A549 (cell line): Measurements from ENCODE around the gene AGTRAP. TPM values are rescaled to one million over a fixed set of nuclear protein-coding genes. Genes with fewer than 3 reads are reported as not detected.

Experiments used
- ATAC-seq, 2 experiments: fragments of 200-7000 bp in 1 of 2; fragments of >200 bp in 1 of 2; cut with Nextera tagmentation in 1 of 2; cut with Tn5 transposase in 1 of 2; 3 replicates each; pipeline versions ENCODE4 v1.8.0 to v1.9.1; 2018 to 2020; ENCODE audit warnings: mild to moderate bottlenecking in 1 of 2, moderate library complexity in 1 of 2
- CTCF ChIA-PET: fragments of 300-600 bp; sonication (Branson Sonifier 250); formaldehyde crosslinking; extraction: SDS; loops from one replicate; lab custom pipeline; 2021; ENCODE audit warnings: antibody characterized with exemption, inconsistent platforms; lab: Yijun Ruan, JAX
- POLR2A ChIA-PET: fragments of 350-600 bp; formaldehyde crosslinking; extraction: SDS; loops from one replicate; lab custom pipeline; 2021; ENCODE audit warnings: antibody characterized with exemption, inconsistent platforms; lab: Yijun Ruan, JAX
- DNase-seq, 2 experiments: peaks; one replicate each; pipeline versions ENCODE4 v3.0.0 to v3.0.0-alpha.2; 2011 to 2016; ENCODE audit warnings: low read depth in 1 of 2, low spot score in 1 of 2
- FAIRE-seq: peaks from 2 replicates; lab custom pipeline; 2011; peaks lifted over from hg19 to GRCh38; lab: Jason Lieb, UNC
- H3K27ac ChIP-seq, 2 experiments: fragments of >200 bp; sonication (Bioruptor Twin); formaldehyde crosslinking; 3 replicates each; pipeline ENCODE4 v1.5.1; 2016 to 2017
- H3K4me1 ChIP-seq: fragments of >200 bp; sonication (Bioruptor Twin); formaldehyde crosslinking; 3 replicates; pipeline ENCODE4 v1.6.1; 2016
- H3K4me2 ChIP-seq: fragments of >200 bp; sonication (Bioruptor Twin); formaldehyde crosslinking; 3 replicates; pipeline ENCODE4 v1.6.1; 2016
- H3K4me3 ChIP-seq: fragments of >200 bp; sonication (Bioruptor Twin); formaldehyde crosslinking; 3 replicates; pipeline ENCODE4 v1.5.1; 2016
- H3K9me3 ChIP-seq: fragments of >200 bp; sonication (Bioruptor Twin); formaldehyde crosslinking; 3 replicates; pipeline ENCODE4 v1.6.1; 2016
- ATOH8 ChIP-seq: fragments of 250-450 bp; sonication (Bioruptor Pico); IDR thresholded peaks from 2 replicates; pipeline ENCODE4 v1.5.0; 2020; ENCODE audit warnings: low read depth, mild to moderate bottlenecking, moderate library complexity
- EHMT2 ChIP-seq: fragments of 200-600 bp; sonication (generic); IDR thresholded peaks from 2 replicates; pipeline ENCODE4 v1.6.1; 2016; ENCODE audit warnings: antibody characterized with exemption, low read depth, mild to moderate bottlenecking, moderate library complexity
- ELK1 ChIP-seq: fragments of 150-350 bp; IDR thresholded peaks from 2 replicates; pipeline ENCODE4 v1.6.1; 2014; ENCODE audit warnings: low read depth, mild to moderate bottlenecking, low read length
- EP300 ChIP-seq, 2 experiments: fragments of >200 bp; sonication (Bioruptor Twin); formaldehyde crosslinking; IDR thresholded peaks; 2 replicates in 1 of 2; 3 replicates in 1 of 2; pipeline ENCODE4 v1.6.1; 2016 to 2017
- FOSB ChIP-seq: fragments of 250-450 bp; sonication (Bioruptor Pico); IDR thresholded peaks from 2 replicates; pipeline ENCODE4 v1.5.0; 2020; ENCODE audit warnings: mild to moderate bottlenecking, moderate library complexity
- FOXS1 ChIP-seq: fragments of 250-450 bp; sonication (Bioruptor Pico); IDR thresholded peaks from 2 replicates; pipeline ENCODE4 v1.5.0; 2020; ENCODE audit warnings: mild to moderate bottlenecking, moderate library complexity
- GATA3 ChIP-seq: IDR thresholded peaks from 2 replicates; pipeline ENCODE4 v1.6.1; 2012; ENCODE audit warnings: borderline replicate concordance
- HDAC2 ChIP-seq: fragments of 200-600 bp; sonication (generic); IDR thresholded peaks from 2 replicates; pipeline ENCODE4 v1.6.1; 2016
- HES2 ChIP-seq: fragments of >200 bp; sonication (Bioruptor Twin); formaldehyde crosslinking; IDR thresholded peaks from 2 replicates; pipeline ENCODE4 v1.6.1; 2016
- HOXA7 ChIP-seq: fragments of 250-450 bp; sonication (Bioruptor Pico); IDR thresholded peaks from 2 replicates; pipeline ENCODE4 v1.5.0; 2020; ENCODE audit warnings: mild to moderate bottlenecking, moderate library complexity
- HOXB13 ChIP-seq: fragments of 250-450 bp; sonication (Bioruptor Pico); IDR thresholded peaks from 2 replicates; pipeline ENCODE4 v1.5.0; 2020; ENCODE audit warnings: low read depth, mild to moderate bottlenecking, moderate library complexity
- HOXB5 ChIP-seq: fragments of 250-450 bp; sonication (Bioruptor Pico); IDR thresholded peaks from 2 replicates; pipeline ENCODE4 v1.5.0; 2020; ENCODE audit warnings: mild to moderate bottlenecking, moderate library complexity
- JUN ChIP-seq, 2 experiments: fragments of >200 bp; sonication (Bioruptor Twin); formaldehyde crosslinking; IDR thresholded peaks; 2 replicates in 1 of 2; 3 replicates in 1 of 2; pipeline ENCODE4 v1.6.1; 2016 to 2017
- JUNB ChIP-seq: fragments of >200 bp; sonication (Bioruptor Twin); formaldehyde crosslinking; IDR thresholded peaks from 2 replicates; pipeline ENCODE4 v1.6.1; 2016
- MAX ChIP-seq: IDR thresholded peaks from 2 replicates; pipeline ENCODE4 v1.6.1; 2012
- MYC ChIP-seq: IDR thresholded peaks from 2 replicates; pipeline ENCODE4 v1.6.1; 2012; ENCODE audit warnings: mild to moderate bottlenecking, inconsistent platforms, low read length, improper control_type of control experiment, borderline replicate concordance
- NFE2L2 ChIP-seq: fragments of 150-350 bp; conservative IDR thresholded peaks from 2 replicates; pipeline ENCODE4 v1.6.1; 2014; ENCODE audit warnings: low read length
- NPAS2 ChIP-seq: fragments of 250-450 bp; sonication (Bioruptor Pico); IDR thresholded peaks from 2 replicates; pipeline ENCODE4 v1.8.0; 2022; ENCODE audit warnings: mild to moderate bottlenecking, moderate library complexity, borderline replicate concordance
- PHF8 ChIP-seq: fragments of 200-600 bp; sonication (generic); IDR thresholded peaks from 2 replicates; pipeline ENCODE4 v1.6.1; 2016; ENCODE audit warnings: low read depth, mild to moderate bottlenecking, antibody characterized with exemption, moderate library complexity, borderline replicate concordance
- RARB ChIP-seq: fragments of 250-450 bp; sonication (Bioruptor Pico); IDR thresholded peaks from 2 replicates; pipeline ENCODE4 v1.8.0; 2021; ENCODE audit warnings: mild to moderate bottlenecking, moderate library complexity
- whole genome bisulfite sequencing: methylation state at CpG from one replicate; pipeline ENCODE4 v1.1.6; 2017; ENCODE audit errors: missing lambda C conversion rate; 5-methylcytosine and 5-hydroxymethylcytosine counted together
- polyA plus RNA-seq, 4 experiments: library from polyadenylated mRNA; depleted of rRNA in 3 of 4; stranded (reverse); fragments of >200 nt; fragmentation: RNase III in 1 of 4; extraction: RNeasy Plus Mini Kit Qiagen cat#74134 plus additional on column Dnase treatment in 1 of 4; gene quantifications; 2 replicates in 3 of 4; 3 replicates in 1 of 4; pipeline ENCODE4 v1.2.3, GENCODE V29; 2011 to 2017
- TF ChIP-seq, protein P1 (sequence below): IDR thresholded peaks from 2 replicates; pipeline ENCODE4 v1.6.1; 2012; ENCODE audit warnings: low read depth, borderline replicate concordance
- TF ChIP-seq, protein P2 (sequence below): fragments of 250-450 bp; sonication (Bioruptor Pico); IDR thresholded peaks from 2 replicates; pipeline ENCODE4 v1.5.0; 2021; ENCODE audit warnings: mild to moderate bottlenecking, moderate library complexity, borderline replicate concordance

AGTRAP gene
- polyA plus RNA-seq, 2 of the 4 experiments (the other 2 are of a cell fraction), result 26.9 to 57.5 TPM

DNA sequence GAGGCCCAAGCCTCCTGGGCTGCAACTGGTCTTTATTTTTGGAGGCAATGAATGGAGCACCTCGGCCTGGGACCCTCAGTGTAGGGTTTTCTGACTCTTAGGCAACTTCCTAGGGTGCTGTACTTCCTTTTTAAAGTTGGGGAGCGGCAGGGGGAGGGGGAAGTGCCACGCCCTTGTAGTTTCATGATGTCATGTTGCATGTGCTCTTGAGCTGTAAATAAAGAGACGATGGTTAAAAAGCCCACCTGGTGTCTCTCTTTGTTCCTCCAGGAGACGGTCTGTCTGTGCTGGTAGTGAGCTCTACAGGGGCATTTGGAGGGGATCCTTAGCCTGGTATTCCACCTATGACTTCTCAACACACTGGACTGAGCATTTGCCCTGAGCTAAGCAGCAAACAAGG lies 10.3 kb upstream of the AGTRAP start:
- WGBS, result 43% methylated on average over 5 of the region's 5 CpGs
- CTCF ChIA-PET, result interaction anchor here (0.6 to 2.4 kb wide), 5 partner anchors 24 to 616 kb away, joined by 3 to 11 read pairs (median 3); partner anchors contain the start of gene FBXO6
- TF ChIP-seq JUNB, result no peak
- no peak for TF ChIP-seq FOSB (CRISPR knock-in tag)
- TF ChIP-seq PHF8, result no peak
- TF ChIP-seq ATOH8, result no peak
- no peak for TF ChIP-seq ELK1
- no peak for TF ChIP-seq GATA3
- TF ChIP-seq JUN (IDR thresholded peaks at IDR 0.05), result no peak
- no peak for TF ChIP-seq RARB (CRISPR knock-in tag)
- TF ChIP-seq, protein P1, sequence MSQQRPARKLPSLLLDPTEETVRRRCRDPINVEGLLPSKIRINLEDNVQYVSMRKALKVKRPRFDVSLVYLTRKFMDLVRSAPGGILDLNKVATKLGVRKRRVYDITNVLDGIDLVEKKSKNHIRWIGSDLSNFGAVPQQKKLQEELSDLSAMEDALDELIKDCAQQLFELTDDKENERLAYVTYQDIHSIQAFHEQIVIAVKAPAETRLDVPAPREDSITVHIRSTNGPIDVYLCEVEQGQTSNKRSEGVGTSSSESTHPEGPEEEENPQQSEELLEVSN, result no peak
- TF ChIP-seq HOXB5, result no peak
- TF ChIP-seq HDAC2, result no peak
- no peak for TF ChIP-seq NPAS2 (CRISPR knock-in tag)
- no peak for TF ChIP-seq EP300 (IDR thresholded peaks at IDR 0.05)
- Histone ChIP-seq H3K9me3 (no peaks in the 10 kb centered on the region), H3K4me1 (no peaks in the 10 kb centered on the region), H3K4me2 (no peak overlapping the region), H3K4me3 (no peak overlapping the region), H3K27ac (no peak overlapping the region)
- ATAC-seq (no peak), DNase-seq (no peak), FAIRE-seq (no peak)
- POLR2A ChIA-PET, result no interaction called here

- Histone ChIP-seq H3K4me2 (no peak overlapping the region), H3K27ac (no peak overlapping the region)
- WGBS, result 85% methylated on average over 4 of the region's 4 CpGs
- DNase-seq (no peak), ATAC-seq (no peak)
- ChIA-PET POLR2A (no interaction called here), CTCF (interaction anchor here (1.0 to 2.4 kb wide), 2 partner anchors 9 to 77 kb away, joined by 3 to 11 read pairs; no protein-coding TSS in a partner anchor)
- no peak for TF ChIP-seq NFE2L2
- no peak for TF ChIP-seq MAX
- no peak for TF ChIP-seq GATA3
- TF ChIP-seq MYC, result no peak
- no peak for TF ChIP-seq PHF8
- TF ChIP-seq, all 56 proteins: peak for 0
- Histone ChIP-seq H3K9me3 (no peaks in the 10 kb centered on the region), H3K4me3 (no peak overlapping the region), H3K4me1 (no peaks in the 10 kb centered on the region)
- no peak for FAIRE-seq
Observed at GRCh38 chr1:11727119-11727518, 8.8 kb upstream of the AGTRAP start.

DNA sequence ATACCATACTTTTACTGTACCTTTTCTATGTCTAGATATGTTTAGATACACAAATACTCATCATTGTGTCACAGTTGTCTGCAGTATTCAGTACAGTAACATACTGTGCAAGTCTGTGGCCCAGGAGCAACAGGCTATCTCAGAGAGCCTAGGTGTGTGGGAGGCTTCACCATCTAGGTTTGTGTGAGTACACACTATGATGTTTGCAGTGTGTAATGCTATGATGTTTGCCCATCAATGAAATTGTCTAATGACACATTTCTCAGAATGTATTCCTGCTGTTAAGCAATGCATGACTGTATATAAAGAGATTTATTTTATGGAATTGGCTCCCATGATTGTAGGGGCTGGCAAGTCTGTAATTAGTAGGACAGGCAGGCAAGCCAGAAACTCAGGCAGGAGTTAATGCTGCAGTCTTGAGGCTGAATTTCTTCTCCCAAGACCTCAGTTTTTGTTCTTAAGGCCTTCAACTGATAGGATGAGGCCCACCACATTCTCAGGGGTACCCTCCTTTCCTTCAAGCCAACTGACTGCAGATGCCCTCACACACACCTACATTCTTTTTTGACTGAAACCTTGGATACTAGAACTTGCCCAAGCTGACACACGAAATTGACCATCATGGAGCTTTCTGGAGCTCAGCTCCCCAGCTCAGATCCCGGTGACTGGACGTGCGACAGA lies 7.7 kb upstream of the AGTRAP start:
- ATAC-seq (no peak), DNase-seq (no peak), FAIRE-seq (no peak)
- H3K4me1 ChIP-seq, result no peaks in the 10 kb centered on the region
- no peak for TF ChIP-seq EHMT2
- no peak for TF ChIP-seq HOXB13 (CRISPR knock-in tag)
- no peak for TF ChIP-seq HOXB5
- no peak for TF ChIP-seq GATA3
- TF ChIP-seq FOXS1, result no peak
- TF ChIP-seq HOXA7, result no peak
- TF ChIP-seq, protein P2, sequence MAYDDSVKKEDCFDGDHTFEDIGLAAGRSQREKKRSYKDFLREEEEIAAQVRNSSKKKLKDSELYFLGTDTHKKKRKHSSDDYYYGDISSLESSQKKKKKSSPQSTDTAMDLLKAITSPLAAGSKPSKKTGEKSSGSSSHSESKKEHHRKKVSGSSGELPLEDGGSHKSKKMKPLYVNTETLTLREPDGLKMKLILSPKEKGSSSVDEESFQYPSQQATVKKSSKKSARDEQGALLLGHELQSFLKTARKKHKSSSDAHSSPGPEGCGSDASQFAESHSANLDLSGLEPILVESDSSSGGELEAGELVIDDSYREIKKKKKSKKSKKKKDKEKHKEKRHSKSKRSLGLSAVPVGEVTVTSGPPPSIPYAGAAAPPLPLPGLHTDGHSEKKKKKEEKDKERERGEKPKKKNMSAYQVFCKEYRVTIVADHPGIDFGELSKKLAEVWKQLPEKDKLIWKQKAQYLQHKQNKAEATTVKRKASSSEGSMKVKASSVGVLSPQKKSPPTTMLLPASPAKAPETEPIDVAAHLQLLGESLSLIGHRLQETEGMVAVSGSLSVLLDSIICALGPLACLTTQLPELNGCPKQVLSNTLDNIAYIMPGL, result no peak
- no peak for TF ChIP-seq HES2
- 71% methylated on average over 2 of the region's 4 CpGs for WGBS
- no peaks in the 10 kb centered on the region for H3K9me3 ChIP-seq
- CTCF ChIA-PET, result interaction anchor here (1.1 kb wide), 1 partner anchor 8 kb away, joined by 4 read pairs; no protein-coding TSS in a partner anchor
- no peak overlapping the region for H3K4me2 ChIP-seq
- H3K4me3 ChIP-seq, result no peak overlapping the region
- POLR2A ChIA-PET, result no interaction called here
- no peak overlapping the region for H3K27ac ChIP-seq
